ENCODE measurements around the gene GNAT3.

GRCh38 chr7:80432166-80432565, 79.7 kb downstream of the GNAT3 start:
- TF ChIP-seq POLR2A (IDR thresholded peaks at IDR 0.05): no peak
- no peak for TF ChIP-seq CTCF (IDR thresholded peaks at IDR 0.05)

All from vagina (tissue), 2 donors.